K562 (cell line): ENCODE results near the gene ADORA3. TPM values are rescaled to one million over a fixed set of nuclear protein-coding genes. Genes with fewer than 3 reads are reported as not detected.

ENCODE experiments used
- ELF2 ChIP-seq: fragments of 250-450 bp; sonication (Bioruptor Pico); IDR thresholded peaks from 2 replicates; pipeline ENCODE4 v1.5.0; 2021; ENCODE audit warnings: mild to moderate bottlenecking
- JUNB ChIP-seq: fragments of 450-650 bp; formaldehyde crosslinking; conservative IDR thresholded peaks from 2 replicates; pipeline ENCODE4 v1.4.0; 2020; ENCODE audit warnings: mild to moderate bottlenecking
- KDM4B ChIP-seq, 2 experiments: fragments of 450-650 bp in 1 of 2; sonication (generic) in 1 of 2; IDR thresholded peaks; 2 replicates each; pipeline ENCODE4 v1.6.1; 2016 to 2017; ENCODE audit warnings: borderline replicate concordance in 2 of 2, antibody characterized with exemption in 1 of 2, low read depth in 1 of 2, mild to moderate bottlenecking in 1 of 2
- LCOR ChIP-seq: sonication (generic); formaldehyde crosslinking; IDR thresholded peaks from 2 replicates; pipeline ENCODE4 v1.8.0; 2022; ENCODE audit warnings: mild to moderate bottlenecking, missing genetic modification reagents
- NR2C2 ChIP-seq, 2 experiments: fragments of 200-800 bp in 1 of 2; sonication (Bioruptor generic) in 1 of 2; sonication (generic) in 1 of 2; formaldehyde crosslinking in 1 of 2; IDR thresholded peaks; 2 replicates each; pipeline versions ENCODE4 v1.6.1 to v1.8.0; 2016 to 2022; ENCODE audit warnings: mild to moderate bottlenecking in 1 of 2, missing compliant biosample characterization in 1 of 2, missing genetic modification characterization in 1 of 2, missing genetic modification reagents in 1 of 2
- PRPF4 ChIP-seq: fragments of 200-400 bp; formaldehyde crosslinking; IDR thresholded peaks from one replicate; pipeline ENCODE4 v1.6.1; 2017; ENCODE audit warnings: low read length, low read depth, mild to moderate bottlenecking; ENCODE audit not compliant: insufficient read depth, poor library complexity, severe bottlenecking
- TCF3 ChIP-seq: sonication (generic); formaldehyde crosslinking; IDR thresholded peaks from 2 replicates; pipeline ENCODE4 v1.4.0; 2020; ENCODE audit warnings: mild to moderate bottlenecking, missing genetic modification reagents
- TCF7 ChIP-seq: sonication (generic); IDR thresholded peaks from 2 replicates; pipeline ENCODE4 v1.6.1; 2016; ENCODE audit warnings: antibody characterized with exemption, borderline replicate concordance
- ZNF143 ChIP-seq: sonication (generic); formaldehyde crosslinking; IDR thresholded peaks from 2 replicates; pipeline ENCODE4 v1.9.0; 2022; ENCODE audit warnings: mild to moderate bottlenecking, missing genetic modification reagents
- polyA plus RNA-seq, 8 experiments: library from polyadenylated mRNA; depleted of rRNA in 4 of 8; stranded (reverse) in 5 of 8; unstranded in 3 of 8; fragments of >200 nt; fragmentation: Nextera tagmentation in 2 of 8; fragmentation: Illumina TruSeq in 1 of 8; extraction: Ambion mirVana in 2 of 8; extraction: Trizol in 1 of 8; gene quantifications; 2 replicates each; pipeline versions ENCODE4 v1.2.1 to v1.2.3, GENCODE V29; 2011 to 2014; ENCODE audit warnings: inconsistent platforms in 1 of 8, missing spikeins in 1 of 8
- total RNA-seq, 7 experiments: library from RNA; depleted of rRNA in 6 of 7; stranded (reverse); fragments of >200 nt in 6 of 7; fragmentation: Illumina TruSeq in 2 of 7; extraction: Trizol in 2 of 7; gene quantifications; 2 replicates each; pipeline versions ENCODE4 v1.2.1 to v1.2.3, GENCODE V29; 2011 to 2021; ENCODE audit warnings: low replicate concordance in 1 of 7
- TF ChIP-seq, protein P1 (sequence below): fragments of 450-650 bp; IDR thresholded peaks from one replicate; pipeline ENCODE4 v1.6.1; 2018; ENCODE audit warnings: mild to moderate bottlenecking, moderate library complexity; ENCODE audit not compliant: partially characterized antibody
- TF ChIP-seq, protein P2 (sequence below): fragments of 250-450 bp; sonication (Bioruptor Pico); IDR thresholded peaks from 2 replicates; pipeline ENCODE4 v1.8.0; 2022; ENCODE audit warnings: inconsistent platforms
- TF ChIP-seq, protein P3 (sequence below): fragments of 250-450 bp; sonication (Bioruptor Pico); IDR thresholded peaks from 2 replicates; pipeline ENCODE4 v1.4.0; 2020; ENCODE audit warnings: mild to moderate bottlenecking, moderate library complexity, borderline replicate concordance
- TF ChIP-seq, protein P4 (sequence below): fragments of 450-650 bp; IDR thresholded peaks from 2 replicates; pipeline ENCODE4 v1.6.1; 2017; ENCODE audit warnings: mild to moderate bottlenecking, moderate library complexity
- TF ChIP-seq, protein P5 (sequence below): fragments of 250-450 bp; sonication (Bioruptor Pico); IDR thresholded peaks from 2 replicates; pipeline ENCODE4 v1.8.0; 2022; ENCODE audit warnings: moderate library complexity, mild to moderate bottlenecking, inconsistent platforms

The ADORA3 gene
- total and polyA plus RNA-seq, 9 of the 15 experiments (the other 6 are each of a cell fraction or from before 2014, with no cell fraction given), result 0.09 to 0.35 (median 0.16) TPM; not detected in 3

DNA sequence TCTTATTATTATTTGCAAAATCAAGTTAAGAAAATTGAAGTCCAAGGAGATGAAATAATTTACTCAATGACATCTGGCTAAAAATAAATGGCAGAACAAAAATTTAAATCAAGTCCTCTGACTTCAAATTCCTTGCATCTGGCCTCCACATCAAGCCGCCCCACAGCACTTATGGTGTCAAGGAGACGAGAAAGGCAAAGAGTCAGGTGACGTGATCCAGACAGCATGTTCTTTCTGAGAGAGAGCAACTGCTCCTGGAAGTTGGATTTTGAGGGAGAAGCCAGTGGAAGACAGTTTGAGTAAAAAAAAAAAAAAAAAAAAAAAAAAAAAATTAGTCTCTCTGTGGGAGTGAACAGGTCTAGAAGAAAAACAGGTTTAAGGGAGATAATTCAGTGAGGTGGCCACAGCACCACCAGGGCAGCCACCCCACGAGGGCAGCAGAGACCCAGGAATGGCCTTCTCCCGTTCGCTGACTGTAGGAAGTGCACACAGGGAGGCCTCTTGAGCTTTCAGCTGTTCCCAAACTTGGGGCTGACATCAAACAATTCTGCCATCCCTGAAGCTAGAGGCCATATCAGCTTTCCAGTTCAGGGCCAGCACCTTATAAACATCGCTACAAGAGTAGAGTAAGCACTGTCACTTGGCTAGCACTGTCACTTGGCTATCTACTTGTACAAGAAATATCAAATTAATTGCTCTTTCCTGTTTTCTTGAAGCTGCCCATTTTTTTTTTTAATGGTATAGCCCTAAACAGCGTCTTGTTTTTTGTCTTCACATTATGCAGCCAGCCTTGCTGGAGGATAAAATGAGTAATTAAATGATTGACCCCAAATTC, 21.8 kb downstream of the ADORA3 start (continued):
- TF ChIP-seq TCF3 (peak; percentile 30), NR2C2 (CRISPR knock-in tag; IDR thresholded peaks at IDR 0.05) (no peak), NR2C2 (tag; IDR thresholded peaks at IDR 0.05) (no peak), ELF2 (0 out of 2 replicates have a peak, but pooled peaks have one; percentile 34), KDM4B (IDR thresholded peaks at IDR 0.05; ENCODE audit: borderline replicate concordance in 2 of 2, low read depth in 1 of 2) (no peak), PRPF4 (no peak), TCF7 (0 out of 2 replicates have a peak, but pooled peaks have one; percentile 36), LCOR (CRISPR knock-in tag) (no peak), JUNB (no peak), ZNF143 (no peak)
- TF ChIP-seq, protein P1, sequence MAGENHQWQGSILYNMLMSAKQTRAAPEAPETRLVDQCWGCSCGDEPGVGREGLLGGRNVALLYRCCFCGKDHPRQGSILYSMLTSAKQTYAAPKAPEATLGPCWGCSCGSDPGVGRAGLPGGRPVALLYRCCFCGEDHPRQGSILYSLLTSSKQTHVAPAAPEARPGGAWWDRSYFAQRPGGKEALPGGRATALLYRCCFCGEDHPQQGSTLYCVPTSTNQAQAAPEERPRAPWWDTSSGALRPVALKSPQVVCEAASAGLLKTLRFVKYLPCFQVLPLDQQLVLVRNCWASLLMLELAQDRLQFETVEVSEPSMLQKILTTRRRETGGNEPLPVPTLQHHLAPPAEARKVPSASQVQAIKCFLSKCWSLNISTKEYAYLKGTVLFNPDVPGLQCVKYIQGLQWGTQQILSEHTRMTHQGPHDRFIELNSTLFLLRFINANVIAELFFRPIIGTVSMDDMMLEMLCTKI, result no peak
- TF ChIP-seq, protein P2, sequence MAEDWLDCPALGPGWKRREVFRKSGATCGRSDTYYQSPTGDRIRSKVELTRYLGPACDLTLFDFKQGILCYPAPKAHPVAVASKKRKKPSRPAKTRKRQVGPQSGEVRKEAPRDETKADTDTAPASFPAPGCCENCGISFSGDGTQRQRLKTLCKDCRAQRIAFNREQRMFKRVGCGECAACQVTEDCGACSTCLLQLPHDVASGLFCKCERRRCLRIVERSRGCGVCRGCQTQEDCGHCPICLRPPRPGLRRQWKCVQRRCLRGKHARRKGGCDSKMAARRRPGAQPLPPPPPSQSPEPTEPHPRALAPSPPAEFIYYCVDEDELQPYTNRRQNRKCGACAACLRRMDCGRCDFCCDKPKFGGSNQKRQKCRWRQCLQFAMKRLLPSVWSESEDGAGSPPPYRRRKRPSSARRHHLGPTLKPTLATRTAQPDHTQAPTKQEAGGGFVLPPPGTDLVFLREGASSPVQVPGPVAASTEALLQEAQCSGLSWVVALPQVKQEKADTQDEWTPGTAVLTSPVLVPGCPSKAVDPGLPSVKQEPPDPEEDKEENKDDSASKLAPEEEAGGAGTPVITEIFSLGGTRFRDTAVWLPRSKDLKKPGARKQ (CRISPR knock-in tag), result no peak
- TF ChIP-seq, protein P3, sequence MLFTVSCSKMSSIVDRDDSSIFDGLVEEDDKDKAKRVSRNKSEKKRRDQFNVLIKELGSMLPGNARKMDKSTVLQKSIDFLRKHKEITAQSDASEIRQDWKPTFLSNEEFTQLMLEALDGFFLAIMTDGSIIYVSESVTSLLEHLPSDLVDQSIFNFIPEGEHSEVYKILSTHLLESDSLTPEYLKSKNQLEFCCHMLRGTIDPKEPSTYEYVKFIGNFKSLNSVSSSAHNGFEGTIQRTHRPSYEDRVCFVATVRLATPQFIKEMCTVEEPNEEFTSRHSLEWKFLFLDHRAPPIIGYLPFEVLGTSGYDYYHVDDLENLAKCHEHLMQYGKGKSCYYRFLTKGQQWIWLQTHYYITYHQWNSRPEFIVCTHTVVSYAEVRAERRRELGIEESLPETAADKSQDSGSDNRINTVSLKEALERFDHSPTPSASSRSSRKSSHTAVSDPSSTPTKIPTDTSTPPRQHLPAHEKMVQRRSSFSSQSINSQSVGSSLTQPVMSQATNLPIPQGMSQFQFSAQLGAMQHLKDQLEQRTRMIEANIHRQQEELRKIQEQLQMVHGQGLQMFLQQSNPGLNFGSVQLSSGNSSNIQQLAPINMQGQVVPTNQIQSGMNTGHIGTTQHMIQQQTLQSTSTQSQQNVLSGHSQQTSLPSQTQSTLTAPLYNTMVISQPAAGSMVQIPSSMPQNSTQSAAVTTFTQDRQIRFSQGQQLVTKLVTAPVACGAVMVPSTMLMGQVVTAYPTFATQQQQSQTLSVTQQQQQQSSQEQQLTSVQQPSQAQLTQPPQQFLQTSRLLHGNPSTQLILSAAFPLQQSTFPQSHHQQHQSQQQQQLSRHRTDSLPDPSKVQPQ (CRISPR knock-in tag), result no peak
- TF ChIP-seq, protein P4, sequence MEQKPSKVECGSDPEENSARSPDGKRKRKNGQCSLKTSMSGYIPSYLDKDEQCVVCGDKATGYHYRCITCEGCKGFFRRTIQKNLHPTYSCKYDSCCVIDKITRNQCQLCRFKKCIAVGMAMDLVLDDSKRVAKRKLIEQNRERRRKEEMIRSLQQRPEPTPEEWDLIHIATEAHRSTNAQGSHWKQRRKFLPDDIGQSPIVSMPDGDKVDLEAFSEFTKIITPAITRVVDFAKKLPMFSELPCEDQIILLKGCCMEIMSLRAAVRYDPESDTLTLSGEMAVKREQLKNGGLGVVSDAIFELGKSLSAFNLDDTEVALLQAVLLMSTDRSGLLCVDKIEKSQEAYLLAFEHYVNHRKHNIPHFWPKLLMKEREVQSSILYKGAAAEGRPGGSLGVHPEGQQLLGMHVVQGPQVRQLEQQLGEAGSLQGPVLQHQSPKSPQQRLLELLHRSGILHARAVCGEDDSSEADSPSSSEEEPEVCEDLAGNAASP, result no peak
- TF ChIP-seq, protein P5, sequence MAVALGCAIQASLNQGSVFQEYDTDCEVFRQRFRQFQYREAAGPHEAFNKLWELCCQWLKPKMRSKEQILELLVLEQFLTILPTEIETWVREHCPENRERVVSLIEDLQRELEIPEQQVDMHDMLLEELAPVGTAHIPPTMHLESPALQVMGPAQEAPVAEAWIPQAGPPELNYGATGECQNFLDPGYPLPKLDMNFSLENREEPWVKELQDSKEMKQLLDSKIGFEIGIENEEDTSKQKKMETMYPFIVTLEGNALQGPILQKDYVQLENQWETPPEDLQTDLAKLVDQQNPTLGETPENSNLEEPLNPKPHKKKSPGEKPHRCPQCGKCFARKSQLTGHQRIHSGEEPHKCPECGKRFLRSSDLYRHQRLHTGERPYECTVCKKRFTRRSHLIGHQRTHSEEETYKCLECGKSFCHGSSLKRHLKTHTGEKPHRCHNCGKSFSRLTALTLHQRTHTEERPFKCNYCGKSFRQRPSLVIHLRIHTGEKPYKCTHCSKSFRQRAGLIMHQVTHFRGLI, result no peak
